ENCODE results near the gene GCLM. TPM values are rescaled to one million over a fixed set of nuclear protein-coding genes. Genes with fewer than 3 reads are reported as not detected.

GCLM gene
- total and polyA plus RNA-seq, 7 donors, result 3.9 to 8.4 (median 6.1) TPM

DNA sequence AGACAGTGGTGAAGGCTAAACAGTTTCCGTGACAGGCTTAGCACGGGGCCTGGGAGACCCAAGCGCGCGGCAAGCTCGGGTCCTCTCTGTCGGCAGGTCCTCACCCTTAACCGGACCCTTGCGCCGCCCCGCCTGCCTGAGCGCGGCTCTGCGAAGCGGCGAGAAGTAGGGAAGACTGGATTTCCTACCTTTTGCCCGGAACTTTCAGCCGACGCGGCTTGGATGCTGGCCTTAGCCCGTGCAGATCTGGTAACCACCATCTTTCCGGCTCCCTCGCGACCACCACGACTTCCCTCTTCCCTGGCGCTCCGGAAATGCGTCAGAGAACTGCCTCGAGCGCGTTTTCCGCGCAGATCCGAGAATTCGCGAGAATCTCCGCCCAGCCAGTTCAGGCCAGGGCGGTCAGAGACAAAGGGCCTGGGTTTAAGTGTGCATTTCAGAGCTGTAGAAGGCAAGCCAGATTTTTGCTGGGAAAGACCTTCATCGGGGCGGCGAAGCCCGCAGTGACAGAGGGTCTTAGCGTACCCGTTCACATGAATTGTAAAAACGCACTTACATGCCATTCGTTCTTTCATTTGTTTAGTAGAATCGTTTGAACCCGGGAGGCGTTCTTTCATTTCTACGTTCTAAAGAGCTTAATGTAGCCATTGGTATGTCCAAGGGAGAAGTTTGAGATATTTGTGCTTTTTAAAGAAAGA, 30.2 kb downstream of the GCLM start, which contains the start of gene DNTTIP2:
DNTTIP2 (minus strand) TSS at position 318 of the 698 bp plus-strand sequence; CDS start at position 260, 58 bp downstream.
- 1% methylated on average over 50 of the region's 50 CpGs for WGBS, 2 donors
- intact Hi-C loops (cut with DNase I), result loop anchor here (1.0 kb wide), 1 partner anchor 30 kb away; the partner anchor contains the start of gene GCLM
- TF ChIP-seq, protein P1, sequence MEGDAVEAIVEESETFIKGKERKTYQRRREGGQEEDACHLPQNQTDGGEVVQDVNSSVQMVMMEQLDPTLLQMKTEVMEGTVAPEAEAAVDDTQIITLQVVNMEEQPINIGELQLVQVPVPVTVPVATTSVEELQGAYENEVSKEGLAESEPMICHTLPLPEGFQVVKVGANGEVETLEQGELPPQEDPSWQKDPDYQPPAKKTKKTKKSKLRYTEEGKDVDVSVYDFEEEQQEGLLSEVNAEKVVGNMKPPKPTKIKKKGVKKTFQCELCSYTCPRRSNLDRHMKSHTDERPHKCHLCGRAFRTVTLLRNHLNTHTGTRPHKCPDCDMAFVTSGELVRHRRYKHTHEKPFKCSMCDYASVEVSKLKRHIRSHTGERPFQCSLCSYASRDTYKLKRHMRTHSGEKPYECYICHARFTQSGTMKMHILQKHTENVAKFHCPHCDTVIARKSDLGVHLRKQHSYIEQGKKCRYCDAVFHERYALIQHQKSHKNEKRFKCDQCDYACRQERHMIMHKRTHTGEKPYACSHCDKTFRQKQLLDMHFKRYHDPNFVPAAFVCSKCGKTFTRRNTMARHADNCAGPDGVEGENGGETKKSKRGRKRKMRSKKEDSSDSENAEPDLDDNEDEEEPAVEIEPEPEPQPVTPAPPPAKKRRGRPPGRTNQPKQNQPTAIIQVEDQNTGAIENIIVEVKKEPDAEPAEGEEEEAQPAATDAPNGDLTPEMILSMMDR (IDR thresholded peaks at IDR 0.05), result no peak
- TF ChIP-seq POLR2A (IDR thresholded peaks at IDR 0.05), result peak; percentile 88 to 94
- peak in 1 of 4 donors; percentile 72 for TF ChIP-seq EP300 (IDR thresholded peaks at IDR 0.05)
- peak; percentile 93 to 97 (median 96) for TF ChIP-seq POLR2AphosphoS5 (IDR thresholded peaks at IDR 0.05)

DNA sequence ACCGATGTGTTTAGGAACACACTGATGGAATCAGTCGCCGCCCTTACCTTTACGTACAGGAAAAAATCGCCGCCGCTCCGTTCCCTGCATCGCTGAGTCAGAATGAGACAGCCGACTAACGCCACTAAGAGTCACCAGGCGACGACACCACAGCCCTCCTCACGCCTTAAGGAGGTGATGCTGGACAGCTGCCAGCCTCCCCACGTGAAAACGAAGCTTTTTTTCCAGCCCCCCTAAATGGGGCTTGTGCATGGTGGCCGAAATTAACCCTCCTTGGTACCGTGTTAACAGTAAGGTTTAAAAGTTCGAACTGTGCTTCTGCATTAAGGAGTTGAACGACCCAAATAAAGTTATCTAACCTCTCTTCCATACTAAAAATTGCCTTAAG, 30.7 kb downstream of the GCLM start:
- intact Hi-C loops (cut with DNase I), result no loop called here
- DNase-seq, result peak; percentile 66
- Histone ChIP-seq H3K4me1 (peaks cover 0 to 26% (median 17%) of the 10 kb centered on the region in 4 donors), H3K4me3 (peak overlapping the region; percentile 79 to 99 (median 94)), H3K27ac (peak overlapping the region; percentile 89 to 97 (median 94)), H3K27me3 (no peaks in the 10 kb centered on the region), H3K36me3 (peaks cover 7 to 41% (median 18%) of the 10 kb centered on the region in 4 donors), H3K9me3 (no peaks in the 10 kb centered on the region)
- TF ChIP-seq POLR2AphosphoS5 (IDR thresholded peaks at IDR 0.05) (no peak), POLR2A (IDR thresholded peaks at IDR 0.05) (no peak), EP300 (IDR thresholded peaks at IDR 0.05) (no peak)
- TF ChIP-seq, protein P1 (IDR thresholded peaks at IDR 0.05), result no peak
- WGBS, 2 donors, result 0 to 1% methylated on average over 20 of the region's 20 CpGs

More for the DNA sequence above, 30.2 kb downstream of the GCLM start, which contains the start of gene DNTTIP2:
- peak within 1 kb of the TSS; percentile 89 to 97 (median 94) for H3K27ac ChIP-seq
- H3K27me3 ChIP-seq, result no peaks in the 10 kb centered on the region
- no peaks in the 10 kb centered on the region for H3K9me3 ChIP-seq
- peaks cover 0 to 26% (median 17%) of the 10 kb centered on the region in 4 donors for H3K4me1 ChIP-seq
- peak; percentile 94 for DNase-seq
- peaks cover 1 to 36% (median 16%) of the 10 kb centered on the region in 4 donors for H3K36me3 ChIP-seq
- peak within 1 kb of the TSS; percentile 79 to 99 (median 94) for H3K4me3 ChIP-seq

DNA sequence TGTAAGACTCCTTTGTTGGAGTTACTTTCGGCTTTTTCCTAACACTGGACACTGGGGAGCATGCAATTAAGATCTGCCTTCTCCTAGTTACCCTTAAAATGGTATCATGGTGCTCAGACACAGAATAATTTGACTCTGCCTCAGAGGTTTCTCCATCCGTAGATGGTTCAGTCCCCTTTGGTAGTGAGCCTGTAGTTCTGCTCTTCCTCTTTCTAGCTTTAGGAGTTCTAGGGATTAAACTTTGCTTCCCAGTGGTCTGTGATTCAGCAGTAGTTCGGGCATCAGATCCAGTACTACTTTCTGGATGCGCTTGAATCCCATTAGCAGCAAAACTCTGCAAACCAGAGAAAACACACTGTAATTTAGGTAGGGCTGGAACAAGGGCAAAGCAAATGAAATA, 31.7 kb downstream of the GCLM start:
- Histone ChIP-seq H3K4me3 (no peak overlapping the region), H3K27ac (no peak overlapping the region)

DNA sequence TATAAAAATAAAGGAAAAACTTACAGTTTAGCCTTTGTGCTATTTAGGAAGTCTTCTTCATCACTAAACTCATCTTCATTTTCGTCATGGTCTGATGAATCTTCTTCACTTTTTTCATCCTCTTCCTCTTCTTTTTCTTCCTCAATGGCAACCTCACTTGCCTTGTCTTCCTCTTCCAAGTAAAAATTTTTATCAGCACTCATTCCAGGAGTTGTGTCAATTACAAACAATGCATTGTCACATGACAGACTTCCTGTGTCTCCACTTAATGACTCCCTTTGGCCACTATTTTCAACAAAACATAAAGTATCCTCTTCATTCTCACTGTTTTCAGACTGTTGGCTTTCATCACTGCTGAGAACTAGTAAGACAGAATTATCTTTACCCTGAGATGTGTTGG, 33.0 kb downstream of the GCLM start:
- WGBS, 2 donors, result 67 to 73% methylated on average over 1 of the region's 1 CpG
- TF ChIP-seq, protein P1 (IDR thresholded peaks at IDR 0.05), result no peak
- TF ChIP-seq POLR2A (IDR thresholded peaks at IDR 0.05) (no peak), POLR2AphosphoS5 (IDR thresholded peaks at IDR 0.05) (no peak), EP300 (IDR thresholded peaks at IDR 0.05) (no peak)
- peaks cover 27 to 64% (median 36%) of the 10 kb centered on the region in 4 donors for H3K36me3 ChIP-seq
- H3K4me1 ChIP-seq, result peaks cover 0 to 26% (median 17%) of the 10 kb centered on the region in 4 donors
- intact Hi-C loops (cut with DNase I), result no loop called here
- H3K9me3 ChIP-seq, result no peaks in the 10 kb centered on the region
- H3K27ac ChIP-seq, result no peak overlapping the region
- no peaks in the 10 kb centered on the region for H3K27me3 ChIP-seq
- no peak overlapping the region for H3K4me3 ChIP-seq
- no peak for DNase-seq

More for the DNA sequence above, 31.7 kb downstream of the GCLM start:
- peaks cover 0 to 26% (median 17%) of the 10 kb centered on the region in 4 donors for H3K4me1 ChIP-seq
- no peaks in the 10 kb centered on the region for H3K9me3 ChIP-seq
- no peak for DNase-seq
- H3K27me3 ChIP-seq, result no peaks in the 10 kb centered on the region
- WGBS, 2 donors, result 91 to 94% methylated on average over 4 of the region's 4 CpGs
- no peak for TF ChIP-seq POLR2AphosphoS5 (IDR thresholded peaks at IDR 0.05)
- TF ChIP-seq POLR2A (IDR thresholded peaks at IDR 0.05), result no peak
- TF ChIP-seq, protein P1 (IDR thresholded peaks at IDR 0.05), result no peak
- no peak for TF ChIP-seq EP300 (IDR thresholded peaks at IDR 0.05)
- intact Hi-C loops (cut with DNase I), result no loop called here
- H3K36me3 ChIP-seq, result peaks cover 16 to 51% (median 25%) of the 10 kb centered on the region in 4 donors

Data from sigmoid colon (tissue), 7 donors.